Glutamatergic neuron (in vitro differentiated cells): ENCODE data around the gene ART5. TPM values are rescaled to one million over a fixed set of nuclear protein-coding genes. Genes with fewer than 3 reads are reported as not detected.
A peak's percentile ranks its signal among the peaks of the same experiment; 100 is the strongest.
"Not testable (repeated sequence)": the region's sequence is repeated elsewhere in the genome, so short reads cannot be mapped to it uniquely, and the experiment has no call there.

Experiments used
- DNase-seq: peaks from one replicate; pipeline ENCODE4 v3.0.0; 2022
- H3K27ac Mint-ChIP-seq: one replicate; pipeline ENCODE4 v1.8.0; 2020; ENCODE audit warnings: mild to moderate bottlenecking, mixed read lengths, inconsistent platforms; ENCODE audit not compliant: unreplicated experiment
- H3K27me3 Mint-ChIP-seq: one replicate; pipeline ENCODE4 v1.8.0; 2020; ENCODE audit warnings: mild to moderate bottlenecking, moderate library complexity, mixed read lengths, inconsistent platforms; ENCODE audit not compliant: unreplicated experiment
- H3K36me3 Mint-ChIP-seq: one replicate; pipeline ENCODE4 v1.8.0; 2020; ENCODE audit warnings: mild to moderate bottlenecking, mixed read lengths, inconsistent platforms; ENCODE audit not compliant: unreplicated experiment
- H3K4me1 Mint-ChIP-seq: one replicate; pipeline ENCODE4 v1.8.0; 2020; ENCODE audit warnings: mild to moderate bottlenecking, low read depth, mixed read lengths, inconsistent platforms; ENCODE audit not compliant: unreplicated experiment
- H3K4me3 Mint-ChIP-seq: one replicate; pipeline ENCODE4 v1.8.0; 2020; ENCODE audit warnings: mild to moderate bottlenecking, mixed read lengths, inconsistent platforms; ENCODE audit not compliant: unreplicated experiment
- H3K9me3 Mint-ChIP-seq: one replicate; pipeline ENCODE4 v1.8.0; 2020; ENCODE audit warnings: mild to moderate bottlenecking, moderate library complexity, mixed read lengths, inconsistent platforms; ENCODE audit not compliant: unreplicated experiment
- CTCF ChIP-seq: fragments of 200-600 bp; sonication (generic); IDR thresholded peaks from one replicate; pipeline ENCODE4 v1.5.0; 2021; ENCODE audit not compliant: partially characterized antibody, unreplicated experiment
- total RNA-seq: library from RNA; stranded (reverse); fragmentation: NEBNext Ultra II Directional; extraction: Animal tissue kit (Norgen Biotek cat#: 25700); gene quantifications from one replicate; pipeline ENCODE4 v1.2.1, GENCODE V29; 2021; ENCODE audit not compliant: unreplicated experiment

ART5 gene
- total RNA-seq, 1 donor from 2014 or later = not detected

GRCh38 chr11:3644817-3645235, 3.0 kb upstream of the ART5 start, which contains the start of gene ART1:
Gene ART1, plus strand, starts transcription at chr11:3645128. Its CDS starts 14,086 bp downstream, at chr11:3659214.
- Mint-ChIP-seq H3K4me1 (no peaks in the 10 kb centered on the region), H3K27ac (no peak within 1 kb of the TSS), H3K9me3 (peaks cover 4% of the 10 kb centered on the region), H3K4me3 (no peak within 1 kb of the TSS), H3K27me3 (peaks cover 11% of the 10 kb centered on the region), H3K36me3 (peaks cover 4% of the 10 kb centered on the region)
- DNase-seq = no peak
- TF ChIP-seq CTCF = no peak

GRCh38 chr11:3643102-3643546, 1.3 kb upstream of the ART5 start:
- H3K9me3 Mint-ChIP-seq, H3K4me3 Mint-ChIP-seq, DNase-seq, H3K4me1 Mint-ChIP-seq, H3K27me3 Mint-ChIP-seq, H3K27ac Mint-ChIP-seq, H3K36me3 Mint-ChIP-seq: not testable (repeated sequence)

- no peak overlapping the region for H3K27ac Mint-ChIP-seq
- peaks cover 4% of the 10 kb centered on the region for H3K36me3 Mint-ChIP-seq
- TF ChIP-seq CTCF = no peak
- H3K27me3 Mint-ChIP-seq = peaks cover 8% of the 10 kb centered on the region
- DNase-seq = peak; percentile 80
- H3K9me3 Mint-ChIP-seq = peaks cover 3% of the 10 kb centered on the region
- no peaks in the 10 kb centered on the region for H3K4me1 Mint-ChIP-seq
- peak overlapping the region; percentile 89 for H3K4me3 Mint-ChIP-seq
These were observed 519 bp upstream of the ART5 start for GRCh38 chr11:3642071-3642951.

GRCh38 chr11:3641191-3641590, 601 bp downstream of the ART5 start:
- H3K27me3 Mint-ChIP-seq = peaks cover 8% of the 10 kb centered on the region
- TF ChIP-seq CTCF = no peak
- DNase-seq = no peak
- peak overlapping the region; percentile 84 for H3K4me3 Mint-ChIP-seq
- no peak overlapping the region for H3K27ac Mint-ChIP-seq
- H3K36me3 Mint-ChIP-seq = peaks cover 4% of the 10 kb centered on the region
- peaks cover 2% of the 10 kb centered on the region for H3K9me3 Mint-ChIP-seq
- no peaks in the 10 kb centered on the region for H3K4me1 Mint-ChIP-seq

- no peak overlapping the region for H3K4me3 Mint-ChIP-seq
- TF ChIP-seq CTCF = no peak
- H3K27me3 Mint-ChIP-seq = peaks cover 11% of the 10 kb centered on the region
- peaks cover 2% of the 10 kb centered on the region for H3K9me3 Mint-ChIP-seq
- no peaks in the 10 kb centered on the region for H3K4me1 Mint-ChIP-seq
- DNase-seq = no peak
- peaks cover 4% of the 10 kb centered on the region for H3K36me3 Mint-ChIP-seq
- no peak overlapping the region for H3K27ac Mint-ChIP-seq
These were observed 2.0 kb downstream of the ART5 start for GRCh38 chr11:3639841-3640240.
